ENCODE measurements around the gene EIPR1. TPM values are rescaled to one million over a fixed set of nuclear protein-coding genes. Genes with fewer than 3 reads are reported as not detected.

EIPR1 gene
- total and polyA plus RNA-seq, 2 experiments from 2014 or later: 17.4 to 46.3 TPM

DNA sequence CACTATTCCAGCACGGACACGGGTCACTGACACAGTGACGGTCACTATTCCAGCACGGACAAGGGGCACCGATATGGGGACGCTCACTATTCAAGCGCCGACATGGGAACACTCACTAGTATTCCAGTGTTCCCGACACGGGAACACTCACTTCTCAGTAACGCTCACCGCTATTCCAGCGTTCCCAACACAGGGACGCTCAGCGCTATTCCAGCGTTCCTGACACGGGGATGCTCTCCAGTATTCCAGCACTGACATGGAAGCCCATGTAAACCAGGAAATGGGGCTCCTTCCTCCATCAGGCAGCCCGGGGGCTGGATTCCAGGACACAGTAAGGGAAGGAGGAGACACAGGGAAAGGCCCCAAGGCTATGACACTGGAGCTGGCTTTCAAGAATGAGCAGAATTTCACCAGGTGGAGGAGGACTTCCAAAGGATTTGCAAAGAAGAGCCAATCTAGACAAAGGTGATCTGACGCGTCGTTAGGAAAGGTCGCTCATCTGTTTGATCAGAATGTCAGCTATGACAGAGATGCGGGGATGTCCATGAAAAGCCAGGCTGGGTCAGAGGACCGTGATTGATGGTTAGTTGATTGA is 196.1 kb downstream of the EIPR1 start:
- H3K27ac ChIP-seq (ENCODE audit: low read depth): no peak overlapping the region
- Mint-ChIP-seq H3K27ac (no peak overlapping the region), H3K27me3 (ENCODE audit: insufficient read depth, low read depth, poor library complexity) (peaks cover 7% of the 10 kb centered on the region), H3K9me3 (peaks cover 8% of the 10 kb centered on the region; the same call in 1 of the 3 replicates), H3K4me1 (no peaks in the 10 kb centered on the region), H3K36me3 (ENCODE audit: low read depth) (peaks cover 3% of the 10 kb centered on the region), H3K4me3 (no peak overlapping the region)
- no peaks in the 10 kb centered on the region for H3K36me3 ChIP-seq (ENCODE audit: insufficient read depth)
- no peak overlapping the region for H2AFZ ChIP-seq
- no peaks in the 10 kb centered on the region for H3K4me1 ChIP-seq (ENCODE audit: insufficient read depth)
- TF ChIP-seq EZH2phosphoT487 (IDR thresholded peaks at IDR 0.05; ENCODE audit: unreplicated experiment) (no peak), ZNF114 (CRISPR knock-in tag; IDR thresholded peaks at IDR 0.05) (no peak), NANOG (IDR thresholded peaks at IDR 0.05; ENCODE audit: borderline replicate concordance) (no peak), POLR2AphosphoS5 (IDR thresholded peaks at IDR 0.05; ENCODE audit: low read depth) (no peak), ZNF331 (CRISPR knock-in tag; IDR thresholded peaks at IDR 0.05; ENCODE audit: low read depth) (no peak), CREB1 (CRISPR knock-in tag; IDR thresholded peaks at IDR 0.05; ENCODE audit: low read depth) (no peak), JUNB (IDR thresholded peaks at IDR 0.05; ENCODE audit: unreplicated experiment) (no peak), STAT1 (IDR thresholded peaks at IDR 0.05; ENCODE audit: unreplicated experiment) (no peak), EZH2 (IDR thresholded peaks at IDR 0.05; ENCODE audit: low read depth, unreplicated experiment) (no peak)
- TF ChIP-seq, protein P1, sequence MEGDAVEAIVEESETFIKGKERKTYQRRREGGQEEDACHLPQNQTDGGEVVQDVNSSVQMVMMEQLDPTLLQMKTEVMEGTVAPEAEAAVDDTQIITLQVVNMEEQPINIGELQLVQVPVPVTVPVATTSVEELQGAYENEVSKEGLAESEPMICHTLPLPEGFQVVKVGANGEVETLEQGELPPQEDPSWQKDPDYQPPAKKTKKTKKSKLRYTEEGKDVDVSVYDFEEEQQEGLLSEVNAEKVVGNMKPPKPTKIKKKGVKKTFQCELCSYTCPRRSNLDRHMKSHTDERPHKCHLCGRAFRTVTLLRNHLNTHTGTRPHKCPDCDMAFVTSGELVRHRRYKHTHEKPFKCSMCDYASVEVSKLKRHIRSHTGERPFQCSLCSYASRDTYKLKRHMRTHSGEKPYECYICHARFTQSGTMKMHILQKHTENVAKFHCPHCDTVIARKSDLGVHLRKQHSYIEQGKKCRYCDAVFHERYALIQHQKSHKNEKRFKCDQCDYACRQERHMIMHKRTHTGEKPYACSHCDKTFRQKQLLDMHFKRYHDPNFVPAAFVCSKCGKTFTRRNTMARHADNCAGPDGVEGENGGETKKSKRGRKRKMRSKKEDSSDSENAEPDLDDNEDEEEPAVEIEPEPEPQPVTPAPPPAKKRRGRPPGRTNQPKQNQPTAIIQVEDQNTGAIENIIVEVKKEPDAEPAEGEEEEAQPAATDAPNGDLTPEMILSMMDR (conservative IDR thresholded peaks at IDR 0.05; ENCODE audit: low read depth in 2 of 2): no peak
- TF ChIP-seq, protein P2, sequence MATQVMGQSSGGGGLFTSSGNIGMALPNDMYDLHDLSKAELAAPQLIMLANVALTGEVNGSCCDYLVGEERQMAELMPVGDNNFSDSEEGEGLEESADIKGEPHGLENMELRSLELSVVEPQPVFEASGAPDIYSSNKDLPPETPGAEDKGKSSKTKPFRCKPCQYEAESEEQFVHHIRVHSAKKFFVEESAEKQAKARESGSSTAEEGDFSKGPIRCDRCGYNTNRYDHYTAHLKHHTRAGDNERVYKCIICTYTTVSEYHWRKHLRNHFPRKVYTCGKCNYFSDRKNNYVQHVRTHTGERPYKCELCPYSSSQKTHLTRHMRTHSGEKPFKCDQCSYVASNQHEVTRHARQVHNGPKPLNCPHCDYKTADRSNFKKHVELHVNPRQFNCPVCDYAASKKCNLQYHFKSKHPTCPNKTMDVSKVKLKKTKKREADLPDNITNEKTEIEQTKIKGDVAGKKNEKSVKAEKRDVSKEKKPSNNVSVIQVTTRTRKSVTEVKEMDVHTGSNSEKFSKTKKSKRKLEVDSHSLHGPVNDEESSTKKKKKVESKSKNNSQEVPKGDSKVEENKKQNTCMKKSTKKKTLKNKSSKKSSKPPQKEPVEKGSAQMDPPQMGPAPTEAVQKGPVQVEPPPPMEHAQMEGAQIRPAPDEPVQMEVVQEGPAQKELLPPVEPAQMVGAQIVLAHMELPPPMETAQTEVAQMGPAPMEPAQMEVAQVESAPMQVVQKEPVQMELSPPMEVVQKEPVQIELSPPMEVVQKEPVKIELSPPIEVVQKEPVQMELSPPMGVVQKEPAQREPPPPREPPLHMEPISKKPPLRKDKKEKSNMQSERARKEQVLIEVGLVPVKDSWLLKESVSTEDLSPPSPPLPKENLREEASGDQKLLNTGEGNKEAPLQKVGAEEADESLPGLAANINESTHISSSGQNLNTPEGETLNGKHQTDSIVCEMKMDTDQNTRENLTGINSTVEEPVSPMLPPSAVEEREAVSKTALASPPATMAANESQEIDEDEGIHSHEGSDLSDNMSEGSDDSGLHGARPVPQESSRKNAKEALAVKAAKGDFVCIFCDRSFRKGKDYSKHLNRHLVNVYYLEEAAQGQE (IDR thresholded peaks at IDR 0.05; ENCODE audit: unreplicated experiment): no peak
- TF ChIP-seq, protein P3, sequence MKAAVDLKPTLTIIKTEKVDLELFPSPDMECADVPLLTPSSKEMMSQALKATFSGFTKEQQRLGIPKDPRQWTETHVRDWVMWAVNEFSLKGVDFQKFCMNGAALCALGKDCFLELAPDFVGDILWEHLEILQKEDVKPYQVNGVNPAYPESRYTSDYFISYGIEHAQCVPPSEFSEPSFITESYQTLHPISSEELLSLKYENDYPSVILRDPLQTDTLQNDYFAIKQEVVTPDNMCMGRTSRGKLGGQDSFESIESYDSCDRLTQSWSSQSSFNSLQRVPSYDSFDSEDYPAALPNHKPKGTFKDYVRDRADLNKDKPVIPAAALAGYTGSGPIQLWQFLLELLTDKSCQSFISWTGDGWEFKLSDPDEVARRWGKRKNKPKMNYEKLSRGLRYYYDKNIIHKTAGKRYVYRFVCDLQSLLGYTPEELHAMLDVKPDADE (IDR thresholded peaks at IDR 0.05): no peak
- TF ChIP-seq, protein P4, sequence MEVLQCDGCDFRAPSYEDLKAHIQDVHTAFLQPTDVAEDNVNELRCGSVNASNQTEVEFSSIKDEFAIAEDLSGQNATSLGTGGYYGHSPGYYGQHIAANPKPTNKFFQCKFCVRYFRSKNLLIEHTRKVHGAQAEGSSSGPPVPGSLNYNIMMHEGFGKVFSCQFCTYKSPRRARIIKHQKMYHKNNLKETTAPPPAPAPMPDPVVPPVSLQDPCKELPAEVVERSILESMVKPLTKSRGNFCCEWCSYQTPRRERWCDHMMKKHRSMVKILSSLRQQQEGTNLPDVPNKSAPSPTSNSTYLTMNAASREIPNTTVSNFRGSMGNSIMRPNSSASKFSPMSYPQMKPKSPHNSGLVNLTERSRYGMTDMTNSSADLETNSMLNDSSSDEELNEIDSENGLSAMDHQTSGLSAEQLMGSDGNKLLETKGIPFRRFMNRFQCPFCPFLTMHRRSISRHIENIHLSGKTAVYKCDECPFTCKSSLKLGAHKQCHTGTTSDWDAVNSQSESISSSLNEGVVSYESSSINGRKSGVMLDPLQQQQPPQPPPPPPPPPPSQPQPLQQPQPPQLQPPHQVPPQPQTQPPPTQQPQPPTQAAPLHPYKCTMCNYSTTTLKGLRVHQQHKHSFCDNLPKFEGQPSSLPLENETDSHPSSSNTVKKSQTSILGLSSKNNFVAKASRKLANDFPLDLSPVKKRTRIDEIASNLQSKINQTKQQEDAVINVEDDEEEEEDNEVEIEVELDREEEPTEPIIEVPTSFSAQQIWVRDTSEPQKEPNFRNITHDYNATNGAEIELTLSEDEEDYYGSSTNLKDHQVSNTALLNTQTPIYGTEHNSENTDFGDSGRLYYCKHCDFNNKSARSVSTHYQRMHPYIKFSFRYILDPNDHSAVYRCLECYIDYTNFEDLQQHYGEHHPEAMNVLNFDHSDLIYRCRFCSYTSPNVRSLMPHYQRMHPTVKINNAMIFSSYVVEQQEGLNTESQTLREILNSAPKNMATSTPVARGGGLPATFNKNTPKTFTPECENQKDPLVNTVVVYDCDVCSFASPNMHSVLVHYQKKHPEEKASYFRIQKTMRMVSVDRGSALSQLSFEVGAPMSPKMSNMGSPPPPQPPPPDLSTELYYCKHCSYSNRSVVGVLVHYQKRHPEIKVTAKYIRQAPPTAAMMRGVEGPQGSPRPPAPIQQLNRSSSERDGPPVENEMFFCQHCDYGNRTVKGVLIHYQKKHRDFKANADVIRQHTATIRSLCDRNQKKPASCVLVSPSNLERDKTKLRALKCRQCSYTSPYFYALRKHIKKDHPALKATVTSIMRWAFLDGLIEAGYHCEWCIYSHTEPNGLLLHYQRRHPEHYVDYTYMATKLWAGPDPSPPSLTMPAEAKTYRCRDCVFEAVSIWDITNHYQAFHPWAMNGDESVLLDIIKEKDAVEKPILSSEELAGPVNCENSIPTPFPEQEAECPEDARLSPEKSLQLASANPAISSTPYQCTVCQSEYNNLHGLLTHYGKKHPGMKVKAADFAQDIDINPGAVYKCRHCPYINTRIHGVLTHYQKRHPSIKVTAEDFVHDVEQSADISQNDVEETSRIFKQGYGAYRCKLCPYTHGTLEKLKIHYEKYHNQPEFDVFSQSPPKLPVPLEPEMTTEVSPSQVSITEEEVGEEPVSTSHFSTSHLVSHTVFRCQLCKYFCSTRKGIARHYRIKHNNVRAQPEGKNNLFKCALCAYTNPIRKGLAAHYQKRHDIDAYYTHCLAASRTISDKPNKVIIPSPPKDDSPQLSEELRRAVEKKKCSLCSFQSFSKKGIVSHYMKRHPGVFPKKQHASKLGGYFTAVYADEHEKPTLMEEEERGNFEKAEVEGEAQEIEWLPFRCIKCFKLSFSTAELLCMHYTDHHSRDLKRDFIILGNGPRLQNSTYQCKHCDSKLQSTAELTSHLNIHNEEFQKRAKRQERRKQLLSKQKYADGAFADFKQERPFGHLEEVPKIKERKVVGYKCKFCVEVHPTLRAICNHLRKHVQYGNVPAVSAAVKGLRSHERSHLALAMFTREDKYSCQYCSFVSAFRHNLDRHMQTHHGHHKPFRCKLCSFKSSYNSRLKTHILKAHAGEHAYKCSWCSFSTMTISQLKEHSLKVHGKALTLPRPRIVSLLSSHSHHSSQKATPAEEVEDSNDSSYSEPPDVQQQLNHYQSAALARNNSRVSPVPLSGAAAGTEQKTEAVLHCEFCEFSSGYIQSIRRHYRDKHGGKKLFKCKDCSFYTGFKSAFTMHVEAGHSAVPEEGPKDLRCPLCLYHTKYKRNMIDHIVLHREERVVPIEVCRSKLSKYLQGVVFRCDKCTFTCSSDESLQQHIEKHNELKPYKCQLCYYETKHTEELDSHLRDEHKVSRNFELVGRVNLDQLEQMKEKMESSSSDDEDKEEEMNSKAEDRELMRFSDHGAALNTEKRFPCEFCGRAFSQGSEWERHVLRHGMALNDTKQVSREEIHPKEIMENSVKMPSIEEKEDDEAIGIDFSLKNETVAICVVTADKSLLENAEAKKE (CRISPR knock-in tag; IDR thresholded peaks at IDR 0.05): no peak
- DNase-seq (ENCODE audit: low spot score) (no peak), ATAC-seq (no peak)
- H3K4me2 ChIP-seq: no peak overlapping the region
- no peak overlapping the region for H3K4me3 ChIP-seq
- H4K20me1 ChIP-seq (replicated peaks; ENCODE audit: insufficient read depth): no peaks in the 10 kb centered on the region
- H3K79me2 ChIP-seq (replicated peaks; ENCODE audit: insufficient read depth): no peaks in the 10 kb centered on the region
- H3K27me3 ChIP-seq (ENCODE audit: insufficient read depth): no peaks in the 10 kb centered on the region
- H3K9me2 ChIP-seq (ENCODE audit: insufficient read depth): no peaks in the 10 kb centered on the region
- no peaks in the 10 kb centered on the region for H3F3A ChIP-seq (replicated peaks; ENCODE audit: low read depth)
